OCI-LY7 (cell line): ENCODE results near the gene SAT2.

ENCODE experiments used
- EZH2phosphoT487 ChIP-seq: fragments of 200-600 bp; sonication (generic); IDR thresholded peaks from 2 replicates; pipeline ENCODE4 v1.6.1; 2018; ENCODE audit warnings: low read depth, borderline replicate concordance, mild to moderate bottlenecking, mixed run types, antibody characterized with exemption, low read length, moderate library complexity, mixed read lengths
- TF ChIP-seq, protein P1 (sequence below): fragments of 200-600 bp; sonication (generic); conservative IDR thresholded peaks from 2 replicates; pipeline ENCODE4 v1.5.1; 2014; ENCODE audit warnings: mild to moderate bottlenecking, antibody characterized with exemption, low read length, moderate library complexity, mixed read lengths

DNA sequence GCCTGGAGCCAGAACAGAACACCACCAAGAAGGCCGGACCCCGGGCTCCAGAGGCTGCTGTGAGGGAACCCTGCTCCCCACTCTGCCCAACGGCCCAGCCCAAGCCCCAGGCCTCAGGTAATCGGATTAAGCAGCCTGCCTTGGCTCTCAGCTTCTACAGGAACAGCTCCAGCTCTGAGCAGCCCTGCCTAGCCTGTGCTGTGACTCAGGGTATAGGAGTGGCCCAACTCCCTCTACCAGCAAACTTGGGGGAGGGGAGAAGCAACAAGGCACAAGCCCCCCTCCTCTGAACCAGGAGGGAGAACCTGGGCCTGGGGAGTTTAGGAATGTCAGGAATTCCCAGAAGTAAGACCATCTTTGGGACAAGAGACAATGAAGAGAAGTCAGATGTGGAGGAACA is 36.9 kb downstream of the SAT2 start:
- no peak for TF ChIP-seq EZH2phosphoT487
- TF ChIP-seq, protein P1, sequence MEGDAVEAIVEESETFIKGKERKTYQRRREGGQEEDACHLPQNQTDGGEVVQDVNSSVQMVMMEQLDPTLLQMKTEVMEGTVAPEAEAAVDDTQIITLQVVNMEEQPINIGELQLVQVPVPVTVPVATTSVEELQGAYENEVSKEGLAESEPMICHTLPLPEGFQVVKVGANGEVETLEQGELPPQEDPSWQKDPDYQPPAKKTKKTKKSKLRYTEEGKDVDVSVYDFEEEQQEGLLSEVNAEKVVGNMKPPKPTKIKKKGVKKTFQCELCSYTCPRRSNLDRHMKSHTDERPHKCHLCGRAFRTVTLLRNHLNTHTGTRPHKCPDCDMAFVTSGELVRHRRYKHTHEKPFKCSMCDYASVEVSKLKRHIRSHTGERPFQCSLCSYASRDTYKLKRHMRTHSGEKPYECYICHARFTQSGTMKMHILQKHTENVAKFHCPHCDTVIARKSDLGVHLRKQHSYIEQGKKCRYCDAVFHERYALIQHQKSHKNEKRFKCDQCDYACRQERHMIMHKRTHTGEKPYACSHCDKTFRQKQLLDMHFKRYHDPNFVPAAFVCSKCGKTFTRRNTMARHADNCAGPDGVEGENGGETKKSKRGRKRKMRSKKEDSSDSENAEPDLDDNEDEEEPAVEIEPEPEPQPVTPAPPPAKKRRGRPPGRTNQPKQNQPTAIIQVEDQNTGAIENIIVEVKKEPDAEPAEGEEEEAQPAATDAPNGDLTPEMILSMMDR: no peak
